Medulla oblongata (tissue), 1 donor: ENCODE results near the gene NPM3.

ENCODE experiments used
- DNase-seq: peaks from one replicate; pipeline ENCODE4 v3.0.0-alpha.2; 2015; ENCODE audit errors: extremely low spot score

NPM3 gene

DNA sequence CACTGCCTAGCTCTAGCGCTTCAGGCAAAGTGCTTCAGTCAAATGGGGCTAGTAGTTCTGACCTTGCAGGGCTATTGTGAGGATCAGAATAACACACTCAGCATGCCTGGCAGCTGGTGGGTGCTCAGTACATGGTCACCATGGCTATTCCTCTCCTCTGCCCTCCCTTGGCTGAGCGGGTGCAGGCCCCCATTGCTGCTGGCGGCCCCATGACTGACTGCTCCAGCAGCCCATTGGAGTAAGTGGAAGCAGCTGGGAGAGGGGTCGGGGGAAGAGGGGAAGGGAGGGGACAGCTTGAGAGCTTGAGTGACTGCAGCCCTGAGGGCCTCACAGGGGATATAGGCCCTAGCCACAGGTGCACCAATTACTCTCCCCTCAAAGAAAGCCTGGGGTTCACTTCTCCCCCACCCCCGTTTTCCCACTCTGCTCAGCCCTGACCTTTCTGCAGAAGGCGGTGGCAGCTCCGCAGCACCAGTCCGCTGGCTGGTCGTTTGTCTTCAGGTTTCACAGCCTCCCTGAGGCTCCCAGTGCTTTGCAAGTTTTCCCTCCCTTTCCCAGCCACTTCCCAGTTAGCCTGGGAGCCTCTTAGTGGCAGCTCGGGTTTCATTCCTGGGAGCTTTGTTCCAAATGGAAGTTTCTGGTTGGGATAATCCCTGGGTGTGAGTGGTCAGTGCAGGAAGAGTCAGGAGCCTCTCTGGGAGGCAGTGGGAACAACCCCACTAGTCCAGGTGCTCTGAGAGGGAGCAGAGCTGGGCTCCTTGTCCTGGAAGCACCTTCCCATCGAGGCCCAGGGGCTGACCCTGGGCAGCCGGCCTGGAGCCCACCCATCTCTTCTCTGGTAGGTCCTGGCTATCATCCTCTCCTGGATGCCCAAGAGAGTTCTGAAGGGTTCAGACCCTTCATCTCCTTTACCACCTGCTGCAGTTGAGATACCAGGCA is 23.7 kb downstream of the NPM3 start:
- no peak for DNase-seq

DNA sequence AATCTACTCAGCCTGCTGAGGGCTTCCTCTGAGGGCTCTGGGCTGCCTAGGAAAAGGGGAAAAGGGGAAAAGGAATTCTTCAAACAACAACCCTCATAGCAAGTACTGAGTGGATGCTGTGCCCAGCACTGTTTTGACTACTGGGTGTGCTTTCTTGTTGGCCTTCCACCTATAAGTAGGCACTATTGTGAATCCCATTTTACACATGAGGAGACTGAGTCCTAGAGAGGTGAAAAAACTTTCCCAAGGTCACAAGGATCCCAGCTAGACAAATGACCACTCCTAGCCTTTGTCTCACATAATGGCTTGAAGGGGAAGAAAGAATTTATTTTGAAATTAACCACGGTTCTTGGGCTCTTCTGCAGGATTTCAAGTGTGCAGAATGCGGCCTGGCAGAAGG is 24.4 kb downstream of the NPM3 start:
- no peak for DNase-seq

DNA sequence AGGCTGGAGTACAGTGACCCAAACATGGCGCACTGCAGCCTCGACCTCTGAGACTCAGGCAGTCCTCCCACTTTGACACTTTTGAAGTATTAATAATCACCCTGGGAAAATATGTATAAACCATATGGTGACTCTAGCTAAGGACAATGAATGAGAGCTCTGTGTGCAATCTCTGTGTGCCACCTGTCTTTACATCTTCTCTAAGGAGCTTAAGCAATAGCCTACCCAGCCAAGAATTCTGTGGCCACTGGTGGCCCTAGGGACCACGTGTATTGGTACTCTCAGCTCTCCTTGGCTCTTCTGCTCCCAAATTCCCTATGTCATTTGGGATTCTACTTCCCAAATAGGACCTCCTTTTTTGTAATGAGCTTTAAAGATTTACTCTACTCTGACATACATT is 31.0 kb downstream of the NPM3 start:
- DNase-seq = no peak

DNA sequence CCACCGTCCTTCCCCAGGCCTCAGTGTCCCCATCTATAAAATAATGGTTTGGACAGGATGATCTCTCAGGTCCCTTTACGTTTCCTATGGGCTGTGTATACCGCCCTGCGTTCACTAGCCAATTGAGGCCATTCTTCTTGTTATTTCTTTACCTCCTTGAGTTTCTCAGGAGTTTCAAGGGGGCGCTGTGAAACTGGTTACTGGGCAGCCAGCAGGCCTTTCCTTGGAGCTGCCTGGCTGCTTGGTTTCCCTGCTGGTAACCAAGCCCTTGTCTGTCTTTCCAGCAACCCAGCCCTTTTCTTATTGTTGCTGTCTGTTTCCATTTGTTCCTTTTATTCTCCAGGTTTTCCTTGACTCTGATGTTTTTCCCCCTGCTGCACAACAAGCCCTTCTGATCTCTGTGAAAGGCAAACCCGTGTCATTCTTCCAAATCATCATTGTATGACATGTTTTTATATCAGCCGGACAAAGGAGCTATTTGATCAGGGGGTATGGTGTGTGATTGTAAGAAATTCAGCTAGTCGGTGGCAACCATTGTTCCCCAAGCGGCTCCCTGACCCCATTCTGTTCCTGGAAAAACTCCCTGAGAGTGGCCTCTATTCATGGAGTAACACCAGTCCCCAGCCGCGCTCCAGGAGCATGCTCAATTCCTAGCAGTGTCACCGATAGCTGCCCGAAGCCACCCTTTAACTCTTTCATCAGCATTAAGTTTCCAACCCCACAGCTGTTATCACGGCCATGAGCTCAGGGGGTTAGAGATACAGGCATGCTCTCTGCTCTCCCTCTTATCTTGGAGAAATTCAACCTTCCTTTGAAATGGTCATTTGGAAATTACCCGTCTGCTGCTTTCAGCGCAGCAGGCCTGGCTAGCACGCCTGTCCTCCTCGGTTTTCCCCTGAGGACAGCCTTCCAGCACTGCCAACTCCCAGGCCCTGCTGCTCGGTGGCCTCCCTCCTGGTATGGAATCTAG is 33.9 kb downstream of the NPM3 start:
- DNase-seq = peak; percentile 8

DNA sequence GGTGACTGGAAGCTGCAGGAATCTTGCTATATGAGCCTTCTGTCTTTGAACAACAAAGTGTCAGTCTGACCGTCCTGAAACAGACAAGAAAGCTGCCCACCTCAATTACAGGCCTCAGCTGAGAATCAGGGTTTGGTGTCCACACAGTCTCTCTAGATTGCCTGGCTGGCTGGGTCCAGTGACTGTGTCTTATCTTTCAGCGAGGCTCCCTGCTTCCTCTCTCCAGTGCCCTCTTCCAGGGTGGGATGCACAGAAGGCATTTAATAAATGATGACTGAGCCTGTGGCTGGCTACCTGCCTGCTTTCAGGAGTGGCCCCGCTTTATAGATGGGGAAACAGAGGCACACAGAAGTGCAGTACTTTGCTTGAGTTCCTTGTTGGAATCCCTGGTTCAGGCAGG is 34.8 kb downstream of the NPM3 start:
- DNase-seq = no peak

DNA sequence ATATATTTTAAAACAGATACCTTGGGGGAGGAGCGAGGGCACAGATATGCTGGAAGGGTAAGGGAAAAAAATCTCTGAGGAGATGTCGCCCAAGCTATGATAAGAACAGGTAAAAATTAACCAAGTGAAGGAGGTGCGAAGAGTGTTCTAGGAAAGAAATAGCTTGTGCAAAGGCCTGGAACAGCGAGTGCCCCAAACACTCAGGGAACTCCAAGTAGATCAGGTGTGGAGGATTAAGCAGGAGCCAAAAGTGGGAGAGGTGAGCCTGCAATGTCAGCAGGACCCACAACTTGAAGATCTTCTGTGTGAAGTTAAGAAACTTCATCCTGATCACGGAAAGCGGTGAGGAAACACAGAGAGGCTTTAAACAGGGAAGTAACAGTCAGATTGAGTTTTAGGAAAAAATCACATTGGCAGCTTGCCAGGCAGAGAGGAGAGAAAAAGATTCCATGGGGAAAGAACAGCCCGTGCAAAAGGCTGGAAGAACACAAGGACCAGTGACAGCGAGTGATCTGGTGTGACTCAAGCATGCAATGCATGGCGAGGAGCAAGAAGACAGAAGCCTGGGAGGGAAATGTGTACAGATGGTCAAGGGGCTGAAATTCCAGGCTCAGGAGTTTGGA is 38.1 kb downstream of the NPM3 start:
- DNase-seq = no peak

DNA sequence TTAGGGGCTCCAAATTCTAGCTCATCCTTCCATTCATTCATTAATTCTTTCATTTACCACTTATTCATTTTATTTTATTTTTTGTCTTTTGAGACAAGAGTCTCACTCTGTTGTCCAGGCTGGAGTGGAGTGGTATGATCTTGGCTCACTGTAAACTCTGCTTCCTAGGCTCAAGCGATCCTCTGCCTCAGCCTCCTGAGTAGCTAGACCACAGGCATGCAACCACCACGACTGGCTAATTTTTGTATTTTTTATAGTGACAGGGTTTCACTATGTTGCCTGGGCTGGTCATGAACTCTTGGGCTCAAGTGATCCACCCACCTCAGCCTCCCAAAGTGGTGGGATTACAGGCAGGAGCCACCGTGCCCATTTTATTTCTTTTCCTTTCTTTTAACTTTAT is 39.0 kb downstream of the NPM3 start:
- no peak for DNase-seq

DNA sequence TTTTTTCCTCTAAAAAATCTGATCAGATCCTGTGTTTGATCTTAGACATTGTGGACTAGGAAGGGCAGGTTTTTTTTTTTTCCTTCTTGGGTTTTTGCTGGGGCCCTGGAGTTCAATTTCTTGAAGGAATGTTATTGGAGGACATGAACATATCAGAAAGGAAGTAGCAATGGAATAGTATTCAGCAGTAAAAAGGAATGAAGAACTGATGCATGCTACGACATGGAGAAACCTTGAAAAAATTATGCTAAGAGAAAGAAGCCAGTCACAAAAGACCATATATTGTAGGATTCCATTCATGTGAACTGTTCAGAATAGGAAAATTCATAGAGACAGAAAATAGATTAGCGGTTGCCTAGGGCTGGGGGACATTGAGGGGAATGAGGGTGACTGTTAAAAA is 41.3 kb downstream of the NPM3 start:
- DNase-seq = no peak

DNA sequence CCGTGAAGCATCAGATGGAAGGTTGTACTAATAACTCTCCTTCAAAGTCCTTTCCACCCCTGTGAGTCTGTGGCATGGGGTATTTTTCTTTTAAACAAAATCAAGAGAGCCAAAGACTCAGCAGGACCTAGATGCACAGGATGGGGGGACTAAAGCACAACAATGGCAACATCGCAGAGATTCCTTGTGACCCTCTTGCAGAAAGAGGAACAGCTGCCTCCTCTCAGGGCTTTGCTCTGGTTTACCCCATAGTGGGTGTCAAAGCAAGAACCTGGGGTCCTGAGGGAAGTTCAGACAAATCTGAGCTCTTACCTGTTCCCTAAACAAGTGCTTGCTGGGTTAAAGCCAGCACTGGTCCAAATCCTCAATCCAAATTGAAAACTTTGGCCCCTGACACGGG is 46.6 kb downstream of the NPM3 start:
- no peak for DNase-seq

DNA sequence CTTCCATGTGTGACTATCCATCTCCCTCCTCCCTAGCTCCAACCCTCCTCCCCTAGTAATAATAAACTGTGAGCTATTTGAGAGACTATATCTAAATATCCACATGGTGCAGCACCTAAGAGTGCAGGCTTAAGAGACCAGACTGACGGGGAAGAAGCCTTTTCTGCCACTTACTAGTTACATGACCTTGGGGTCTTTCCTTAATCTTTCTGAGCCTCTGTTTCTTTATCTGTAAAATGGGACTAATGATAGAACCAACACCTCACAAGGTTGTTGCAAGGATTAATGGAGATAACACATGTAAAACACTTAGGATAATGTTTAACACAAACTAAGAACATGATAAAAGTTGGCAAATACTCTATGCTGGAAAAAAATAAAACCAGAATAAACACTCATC is 51.1 kb downstream of the NPM3 start:
- DNase-seq = no peak
